ENCODE data around the gene EIF5B. TPM values are rescaled to one million over a fixed set of nuclear protein-coding genes. Genes with fewer than 3 reads are reported as not detected.

EIF5B gene
- total and polyA plus RNA-seq, 2 of the 8 experiments (the other 6 are each of a cell fraction or from before 2014, with no cell fraction given): 10.7 to 64.5 TPM

GRCh38 chr2:99406137-99406536, 68.9 kb downstream of the EIF5B start:
- Histone ChIP-seq H3K27ac (ENCODE audit: low read depth, low read length) (no peak overlapping the region), H3K4me3 (ENCODE audit: extremely low read depth in 1 of 4, insufficient read depth in 2 of 4, low read depth in 3 of 4, low read length in 4 of 4) (no peak overlapping the region), H3K56ac (replicated peaks; ENCODE audit: insufficient read length, low read depth, low read length) (no peak overlapping the region), H2BK20ac (ENCODE audit: low read length) (no peak overlapping the region), H4K5ac (ENCODE audit: insufficient read length, low read depth, low read length) (no peak overlapping the region), H2AFZ (ENCODE audit: low read length) (no peak overlapping the region), H3K18ac (ENCODE audit: extremely low read depth, low read length) (no peak overlapping the region), H3K14ac (ENCODE audit: insufficient read length) (no peak overlapping the region), H2BK5ac (ENCODE audit: low read depth, low read length) (no peak overlapping the region), H3K4me1 (replicated peaks in 1 of 4; ENCODE audit: control insufficient read depth in 3 of 4, insufficient read depth in 4 of 4, low read length in 3 of 4) (peaks cover 0 to 4% (median 2%) of the 10 kb centered on the region in 4 experiments; a peak in 4 of 7 replicates), H3K79me1 (ENCODE audit: low read depth, low read length) (no peaks in the 10 kb centered on the region), H3K4me2 (ENCODE audit: insufficient read depth in 1 of 2, low read depth in 2 of 2, low read length in 2 of 2) (no peak overlapping the region), H4K91ac (replicated peaks; ENCODE audit: insufficient read length, low read length) (no peak overlapping the region), H2BK12ac (ENCODE audit: low read depth, low read length) (no peak overlapping the region), H3K9ac (replicated peaks in 1 of 4; ENCODE audit: extremely low read depth in 1 of 4, low read depth in 3 of 4, low read length in 3 of 4) (no peak overlapping the region), H2BK15ac (ENCODE audit: low read length) (no peak overlapping the region), H3K27me3 (replicated peaks in 1 of 4; ENCODE audit: control insufficient read depth in 3 of 4, extremely low read depth in 1 of 4, insufficient read depth in 3 of 4, low read length in 3 of 4) (no peaks in the 10 kb centered on the region), H2AK5ac (ENCODE audit: low read depth, low read length) (no peak overlapping the region), H3K23ac (ENCODE audit: insufficient read length) (no peak overlapping the region), H3K36me3 (ENCODE audit: control insufficient read depth in 2 of 4, insufficient read depth in 4 of 4, low read length in 3 of 4) (peaks cover 7 to 73% (median 40%) of the 10 kb centered on the region in 4 experiments), H4K20me1 (replicated peaks in 1 of 2; ENCODE audit: control insufficient read depth in 1 of 2, insufficient read depth in 2 of 2, low read length in 2 of 2) (no peaks in the 10 kb centered on the region), H4K8ac (ENCODE audit: extremely low read depth, insufficient read depth, low read length) (no peak overlapping the region), H3K9me3 (ENCODE audit: insufficient read depth in 2 of 2, low read depth in 1 of 2, low read length in 1 of 2) (no peaks in the 10 kb centered on the region), H3K79me2 (ENCODE audit: control insufficient read depth in 1 of 2, insufficient read depth in 2 of 2, low read length in 2 of 2) (no peaks in the 10 kb centered on the region), H3K4ac (replicated peaks; ENCODE audit: insufficient read length, low read depth, low read length) (no peak overlapping the region), H2BK120ac (replicated peaks; ENCODE audit: low read depth, low read length) (no peak overlapping the region), H3K23me2 (ENCODE audit: low read depth, low read length) (no peaks in the 10 kb centered on the region)
- ChIA-PET CTCF (ENCODE audit: partially characterized antibody) (no interaction called here), POLR2A (ENCODE audit: partially characterized antibody) (no interaction called here)
- DNase-seq (ENCODE audit: low read depth in 1 of 2, low spot score in 2 of 2) (no peak), FAIRE-seq (no peak)
- 93% methylated on average over 6 of the region's 6 CpGs; no CpG with 5 or more reads in 1 of the 2 experiments for WGBS, 2 experiments (ENCODE audit: extremely low coverage in 1 of 2, insufficient coverage in 1 of 2, insufficient read length in 1 of 2, insufficient replicate concordance in 2 of 2, low coverage in 1 of 2, low lambda C conversion rate in 2 of 2, missing lambda C conversion rate in 1 of 2)
- TF ChIP-seq USF2 (IDR thresholded peaks at IDR 0.05; ENCODE audit: low read length) (no peak), TAF1 (IDR thresholded peaks at IDR 0.05; ENCODE audit: low read depth, low read length) (no peak)

All from H1 (cell line).